ENCODE data around the gene RNF183. TPM values are rescaled to one million over a fixed set of nuclear protein-coding genes. Genes with fewer than 3 reads are reported as not detected.

Gene RNF183
- total RNA-seq, 4 donors from 2014 or later: 1.1 to 1.5 TPM; not detected in 2

DNA sequence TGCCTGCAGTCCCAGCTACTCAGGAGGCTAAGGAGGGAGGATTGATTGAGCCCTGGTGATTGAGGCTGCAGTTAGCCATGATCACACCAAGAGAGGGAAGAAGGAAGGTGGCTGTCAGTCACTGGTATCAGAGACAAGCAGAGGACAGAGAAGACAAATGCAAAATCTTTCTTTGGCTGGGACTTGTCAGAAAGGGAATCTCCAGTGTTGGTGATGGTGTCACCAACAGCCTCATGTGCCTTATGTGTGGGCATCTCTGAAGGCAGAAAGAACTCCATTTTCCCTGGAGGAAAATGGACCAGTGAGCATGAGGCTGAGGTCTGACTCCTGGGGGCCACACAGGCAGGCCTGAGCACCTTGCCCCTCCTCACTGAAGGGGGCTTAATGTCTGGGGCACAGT is 12.1 kb upstream of the RNF183 start:
- TF ChIP-seq POLR2A (IDR thresholded peaks at IDR 0.05) (no peak), CTCF (IDR thresholded peaks at IDR 0.05) (no peak)
- intact Hi-C loops (cut with DNase I; ENCODE audit: low total_unique reads): no loop called here
- DNase-seq (ENCODE audit: low spot score in 2 of 2): no peak

GRCh38 chr9:113313261-113313660 is 10.1 kb upstream of the RNF183 start:
- DNase-seq (ENCODE audit: low spot score in 2 of 2): no peak
- H3K4me3 ChIP-seq (ENCODE audit: low read depth, poor library complexity, severe bottlenecking): no peak overlapping the region
- WGBS, 2 donors: 71 to 73% methylated on average over 5 of the region's 5 CpGs
- TF ChIP-seq POLR2A (IDR thresholded peaks at IDR 0.05) (no peak), CTCF (IDR thresholded peaks at IDR 0.05) (no peak)
- intact Hi-C loops (cut with DNase I; ENCODE audit: low total_unique reads): no loop called here

More for the DNA sequence above, 12.1 kb upstream of the RNF183 start:
- H3K4me3 ChIP-seq (ENCODE audit: low read depth, poor library complexity, severe bottlenecking): no peak overlapping the region

DNA sequence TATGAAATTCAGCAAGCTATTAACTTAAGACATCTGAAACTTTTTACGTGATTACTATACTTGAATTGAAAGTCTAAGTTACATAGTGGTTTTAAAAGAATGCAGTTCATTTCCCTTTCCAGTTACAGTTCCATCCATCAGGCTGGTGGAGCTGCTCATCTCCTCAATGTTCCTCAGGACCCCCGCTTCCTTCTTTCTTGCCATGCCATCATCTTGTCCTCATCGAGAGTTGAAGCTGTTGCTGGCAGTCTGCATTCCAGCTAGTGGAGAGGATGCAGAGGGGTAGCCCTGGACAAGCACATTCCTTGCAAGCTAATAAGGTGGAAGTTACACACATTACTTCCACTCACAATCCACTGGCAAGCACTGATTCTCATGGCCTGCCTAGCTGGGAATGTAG is 8.8 kb upstream of the RNF183 start:
- 75 to 77% methylated on average over 3 of the region's 3 CpGs for WGBS, 2 donors
- no peak overlapping the region for H3K4me3 ChIP-seq (ENCODE audit: low read depth, poor library complexity, severe bottlenecking)
- no peak for TF ChIP-seq POLR2A (IDR thresholded peaks at IDR 0.05)
- TF ChIP-seq CTCF (IDR thresholded peaks at IDR 0.05): no peak

GRCh38 chr9:113310538-113310937 is 7.4 kb upstream of the RNF183 start:
- H3K4me3 ChIP-seq (ENCODE audit: low read depth, poor library complexity, severe bottlenecking): no peak overlapping the region
- DNase-seq (ENCODE audit: low spot score in 2 of 2): no peak
- intact Hi-C loops (cut with DNase I; ENCODE audit: low total_unique reads): no loop called here
- TF ChIP-seq POLR2A (IDR thresholded peaks at IDR 0.05) (no peak), CTCF (IDR thresholded peaks at IDR 0.05) (no peak)
- WGBS, 2 donors: 51 to 60% methylated on average over 3 of the region's 3 CpGs

More for the DNA sequence above, 8.8 kb upstream of the RNF183 start:
- intact Hi-C loops (cut with DNase I; ENCODE audit: low total_unique reads): no loop called here
- no peak for DNase-seq (ENCODE audit: low spot score in 2 of 2)

DNA sequence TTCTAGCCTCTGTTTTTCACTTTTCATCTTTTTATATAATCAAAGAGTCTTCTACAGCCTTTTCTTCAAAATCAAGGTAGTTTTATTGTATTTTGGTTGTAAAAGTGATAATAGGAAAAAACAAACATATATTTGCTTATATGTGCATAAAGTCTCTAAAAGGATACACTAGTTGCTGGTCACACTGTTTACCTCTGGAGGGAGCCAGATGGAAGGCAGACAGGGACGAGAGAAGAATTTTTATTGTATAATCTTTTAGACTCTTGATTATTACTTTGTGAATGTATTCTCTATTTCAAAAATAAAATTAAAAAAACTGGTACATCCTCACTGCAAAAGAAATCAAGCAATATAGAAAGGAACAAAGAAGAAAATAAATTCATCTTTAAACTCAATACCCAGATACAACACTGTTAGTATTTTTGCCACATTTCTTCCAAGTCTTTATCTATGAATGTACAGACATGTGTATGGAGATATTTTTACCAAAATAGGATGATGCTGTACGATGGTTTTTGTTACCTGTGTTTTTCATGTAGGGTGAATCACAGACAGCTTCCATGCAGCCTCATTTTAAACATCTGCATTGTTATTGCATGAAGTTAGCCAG is 6.1 kb upstream of the RNF183 start:
- no peak for DNase-seq (ENCODE audit: low spot score in 2 of 2)
- intact Hi-C loops (cut with DNase I; ENCODE audit: low total_unique reads): loop anchor here (5.0 kb wide), 1 partner anchor 98 kb away; no protein-coding TSS in a partner anchor
- WGBS, 2 donors: 8% methylated on average over 2 of the region's 2 CpGs
- H3K4me3 ChIP-seq (ENCODE audit: low read depth, poor library complexity, severe bottlenecking): no peak overlapping the region
- TF ChIP-seq POLR2A (IDR thresholded peaks at IDR 0.05): no peak
- no peak for TF ChIP-seq CTCF (IDR thresholded peaks at IDR 0.05)
